H9 (cell line): Measurements from ENCODE around the gene SNX14. TPM values are rescaled to one million over a fixed set of nuclear protein-coding genes. Genes with fewer than 3 reads are reported as not detected.

ENCODE experiments used
- DNase-seq: peaks from one replicate; pipeline ENCODE4 v3.0.0-alpha.2; 2017
- H2AFZ ChIP-seq: one replicate; pipeline ENCODE4 v1.6.1; 2013; ENCODE audit warnings: mild to moderate bottlenecking, low read length, control low read depth, moderate library complexity
- H2AK5ac ChIP-seq: 2 replicates; pipeline ENCODE4 v1.6.1; 2013; ENCODE audit warnings: low read length, control low read depth, mixed read lengths; ENCODE audit not compliant: insufficient read length
- H2BK120ac ChIP-seq: one replicate; pipeline ENCODE4 v1.6.1; 2013; ENCODE audit warnings: low read depth, mild to moderate bottlenecking, low read length, control low read depth, inconsistent platforms; ENCODE audit not compliant: poor library complexity, severe bottlenecking
- H2BK12ac ChIP-seq: 2 replicates; pipeline ENCODE4 v1.6.1; 2013; ENCODE audit warnings: low read length, control low read depth, mixed read lengths, low read depth; ENCODE audit not compliant: insufficient read length
- H2BK15ac ChIP-seq: 2 replicates; pipeline ENCODE4 v1.6.1; 2013; ENCODE audit warnings: low read depth, low read length, control low read depth
- H2BK20ac ChIP-seq: one replicate; pipeline ENCODE4 v1.6.1; 2013; ENCODE audit warnings: low read depth, mild to moderate bottlenecking, low read length, control low read depth, inconsistent platforms; ENCODE audit not compliant: poor library complexity, severe bottlenecking
- H2BK5ac ChIP-seq: 2 replicates; pipeline ENCODE4 v1.6.1; 2013; ENCODE audit warnings: low read length, control low read depth, mixed read lengths; ENCODE audit not compliant: insufficient read length
- H3K14ac ChIP-seq: 2 replicates; pipeline ENCODE4 v1.6.1; 2013; ENCODE audit warnings: low read length, control low read depth; ENCODE audit not compliant: insufficient read depth
- H3K18ac ChIP-seq: 2 replicates; pipeline ENCODE4 v1.6.1; 2013; ENCODE audit warnings: low read depth, mild to moderate bottlenecking, mixed read lengths, low read length, control low read depth; ENCODE audit not compliant: insufficient read length
- H3K23ac ChIP-seq: 2 replicates; pipeline ENCODE4 v1.6.1; 2013; ENCODE audit warnings: low read length, control low read depth, mixed read lengths, low read depth; ENCODE audit not compliant: insufficient read length
- H3K23me2 ChIP-seq: 2 replicates; pipeline ENCODE4 v1.6.1; 2013; ENCODE audit warnings: low read depth, mild to moderate bottlenecking, mixed read lengths, low read length, control low read depth; ENCODE audit not compliant: insufficient read length, poor library complexity, severe bottlenecking
- H3K27ac ChIP-seq: 2 replicates; pipeline ENCODE4 v1.5.1; 2013; ENCODE audit warnings: low read length, control low read depth, mixed read lengths, low read depth; ENCODE audit not compliant: insufficient read length
- H3K27me3 ChIP-seq: 2 replicates; pipeline ENCODE4 v1.6.1; 2013; ENCODE audit warnings: low read length, control low read depth, inconsistent platforms; ENCODE audit not compliant: insufficient read depth
- H3K4ac ChIP-seq: 2 replicates; pipeline ENCODE4 v1.6.1; 2013; ENCODE audit warnings: low read depth, mild to moderate bottlenecking, control low read depth, inconsistent platforms, low read length, moderate library complexity
- H3K4me1 ChIP-seq: 2 replicates; pipeline ENCODE4 v1.6.1; 2013; ENCODE audit warnings: low read length, control low read depth, inconsistent platforms; ENCODE audit not compliant: insufficient read depth
- H3K4me2 ChIP-seq: 2 replicates; pipeline ENCODE4 v1.6.1; 2013; ENCODE audit warnings: low read length, control low read depth, mixed read lengths; ENCODE audit not compliant: insufficient read length, insufficient read depth
- H3K56ac ChIP-seq: 2 replicates; pipeline ENCODE4 v1.6.1; 2013; ENCODE audit warnings: low read depth, mild to moderate bottlenecking, mixed read lengths, low read length, control low read depth; ENCODE audit not compliant: insufficient read length
- H3K79me1 ChIP-seq: 2 replicates; pipeline ENCODE4 v1.6.1; 2013; ENCODE audit warnings: low read depth, mild to moderate bottlenecking, moderate library complexity, low read length, control low read depth, inconsistent platforms; ENCODE audit not compliant: insufficient read depth, poor library complexity, severe bottlenecking
- H3K79me2 ChIP-seq: 2 replicates; pipeline ENCODE4 v1.6.1; 2013; ENCODE audit warnings: low read length, control low read depth, inconsistent platforms; ENCODE audit not compliant: insufficient read depth
- H3K9ac ChIP-seq: 2 replicates; pipeline ENCODE4 v1.6.1; 2013; ENCODE audit warnings: low read length, control low read depth, mixed read lengths; ENCODE audit not compliant: insufficient read length; ENCODE audit errors: extremely low read depth
- H3K9me3 ChIP-seq: one replicate; pipeline ENCODE4 v1.6.1; 2013; ENCODE audit warnings: low read depth, low read length, inconsistent platforms; ENCODE audit not compliant: control insufficient read depth
- H3T11ph ChIP-seq: one replicate; pipeline ENCODE4 v1.6.1; 2013; ENCODE audit warnings: mild to moderate bottlenecking, low read length, control low read depth, inconsistent platforms
- H4K20me1 ChIP-seq: one replicate; pipeline ENCODE4 v1.6.1; 2013; ENCODE audit not compliant: control insufficient read depth, insufficient read length, insufficient read depth
- H4K5ac ChIP-seq: 2 replicates; pipeline ENCODE4 v1.6.1; 2013; ENCODE audit warnings: low read depth, mild to moderate bottlenecking, mixed read lengths, low read length, control low read depth; ENCODE audit not compliant: insufficient read length
- H4K8ac ChIP-seq: replicated peaks from 2 replicates; pipeline ENCODE4 v1.6.1; 2013; ENCODE audit warnings: low read length, control low read depth, mixed read lengths, low read depth; ENCODE audit not compliant: insufficient read length
- H4K91ac ChIP-seq: 2 replicates; pipeline ENCODE4 v1.6.1; 2013; ENCODE audit warnings: low read depth, mild to moderate bottlenecking, moderate library complexity, mixed read lengths, low read length, control low read depth; ENCODE audit not compliant: insufficient read length
- H3K27ac Mint-ChIP-seq, 3 experiments: 2 replicates in 2 of 3; 3 replicates in 1 of 3; pipeline ENCODE4 v1.8.0; 2020 to 2021; ENCODE audit warnings: mixed read lengths in 3 of 3, mild to moderate bottlenecking in 1 of 3, moderate library complexity in 1 of 3
- H3K27me3 Mint-ChIP-seq: 2 replicates; pipeline ENCODE4 v1.8.0; 2021; ENCODE audit warnings: low read depth, mild to moderate bottlenecking, moderate library complexity, mixed read lengths
- H3K36me3 Mint-ChIP-seq, 3 experiments: 2 replicates in 2 of 3; 3 replicates in 1 of 3; pipeline ENCODE4 v1.8.0; 2020 to 2021; ENCODE audit warnings: low read depth in 3 of 3, mixed read lengths in 3 of 3; ENCODE audit not compliant: insufficient read depth in 1 of 3
- H3K4me1 Mint-ChIP-seq, 2 experiments: 2 replicates each; pipeline ENCODE4 v1.8.0; 2020; ENCODE audit warnings: mixed read lengths in 2 of 2
- H3K4me3 Mint-ChIP-seq, 2 experiments: 2 replicates in 1 of 2; 3 replicates in 1 of 2; pipeline ENCODE4 v1.8.0; 2020 to 2021; ENCODE audit warnings: mild to moderate bottlenecking in 2 of 2, mixed read lengths in 2 of 2, moderate library complexity in 1 of 2
- H3K9me3 Mint-ChIP-seq, 2 experiments: 2 replicates in 1 of 2; 3 replicates in 1 of 2; pipeline ENCODE4 v1.8.0; 2020; ENCODE audit warnings: mild to moderate bottlenecking in 2 of 2, mixed read lengths in 2 of 2, moderate library complexity in 1 of 2
- WGBS: extraction: QIAGEN DNeasy Blood & Tissue Kit; methylation state at CpG from one replicate; pipeline ENCODE4 v1.1.7; 2013; ENCODE audit warnings: missing lambda C conversion rate, low lambda C conversion rate, mixed read lengths; ENCODE audit not compliant: insufficient read length; ENCODE audit errors: extremely low coverage; 5-methylcytosine and 5-hydroxymethylcytosine counted together
- total RNA-seq: library from RNA; stranded (reverse); gene quantifications from 2 replicates; pipeline ENCODE4 v1.2.1, GENCODE V29; 2021
- TF ChIP-seq, protein P1 (sequence below): fragments of 200-600 bp; sonication (generic); conservative IDR thresholded peaks from 3 replicates; pipeline ENCODE4 v1.8.0; 2021; ENCODE audit warnings: antibody characterized with exemption, mild to moderate bottlenecking

Gene SNX14
- total RNA-seq, 1 experiment from 2014 or later = 33.0 TPM

DNA sequence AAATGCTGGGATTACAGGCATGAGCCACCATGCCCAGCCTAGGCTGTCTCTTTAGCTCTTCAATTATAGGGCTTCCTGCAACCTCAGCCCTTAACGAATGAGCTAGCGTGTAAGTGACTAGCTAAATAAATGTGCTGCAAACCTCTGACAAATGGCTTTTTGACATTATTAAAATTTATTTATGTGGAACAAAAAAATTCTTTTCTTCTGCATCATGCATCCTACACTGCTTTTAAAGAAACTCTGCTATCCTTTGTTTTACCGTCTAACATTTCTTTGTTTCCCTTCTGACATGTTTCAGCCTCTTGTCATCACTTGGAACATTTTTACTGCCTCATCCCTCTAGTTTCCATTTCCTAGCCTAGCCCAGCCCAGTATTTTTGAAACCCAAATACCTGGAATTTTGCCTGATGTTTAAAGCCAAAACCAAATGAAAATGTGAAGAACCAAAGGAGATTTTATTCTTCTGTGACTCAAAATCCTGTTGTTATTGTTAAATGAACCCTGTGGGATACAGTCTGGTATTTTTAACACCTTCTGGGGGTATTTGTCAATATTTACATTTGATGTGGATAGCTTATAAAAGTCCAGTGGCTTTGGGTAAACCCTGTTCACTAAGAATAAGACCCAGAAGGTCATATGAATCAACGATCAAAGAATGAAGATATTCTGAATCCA lies 134.3 kb downstream of the SNX14 start:
- H3K9me3 ChIP-seq = no peaks in the 10 kb centered on the region
- no peaks in the 10 kb centered on the region for H3K79me2 ChIP-seq
- Mint-ChIP-seq H3K27me3 (peaks cover 3% of the 10 kb centered on the region; the same call in 1 of the 2 replicates), H3K4me1 (peaks cover 18 to 23% of the 10 kb centered on the region in 2 experiments), H3K4me3 (no peak overlapping the region), H3K9me3 (no peaks in the 10 kb centered on the region), H3K27ac (no peak overlapping the region; a peak in 2 of 7 replicates), H3K36me3 (no peaks in the 10 kb centered on the region)
- WGBS = no CpG with 5 or more reads among the region's 4 CpGs
- H3T11ph ChIP-seq = no peak overlapping the region
- peaks cover 11% of the 10 kb centered on the region; the same call in 1 of the 2 replicates for H3K4me1 ChIP-seq
- no peaks in the 10 kb centered on the region for H4K20me1 ChIP-seq
- H3K14ac ChIP-seq = no peak overlapping the region
- no peak overlapping the region for H2AK5ac ChIP-seq
- no peak overlapping the region for H4K5ac ChIP-seq
- H3K56ac ChIP-seq = no peak overlapping the region
- H2BK15ac ChIP-seq = no peak overlapping the region
- no peak overlapping the region for H3K4ac ChIP-seq
- no peaks in the 10 kb centered on the region for H3K23me2 ChIP-seq
- H4K91ac ChIP-seq = no peak overlapping the region
- H2AFZ ChIP-seq = no peak overlapping the region
- H2BK12ac ChIP-seq = no peak overlapping the region
- DNase-seq = no peak
- H3K79me1 ChIP-seq = no peaks in the 10 kb centered on the region
- no peak overlapping the region for H3K18ac ChIP-seq
- no peak overlapping the region for H3K4me2 ChIP-seq
- H2BK5ac ChIP-seq = no peak overlapping the region
- TF ChIP-seq, protein P1, sequence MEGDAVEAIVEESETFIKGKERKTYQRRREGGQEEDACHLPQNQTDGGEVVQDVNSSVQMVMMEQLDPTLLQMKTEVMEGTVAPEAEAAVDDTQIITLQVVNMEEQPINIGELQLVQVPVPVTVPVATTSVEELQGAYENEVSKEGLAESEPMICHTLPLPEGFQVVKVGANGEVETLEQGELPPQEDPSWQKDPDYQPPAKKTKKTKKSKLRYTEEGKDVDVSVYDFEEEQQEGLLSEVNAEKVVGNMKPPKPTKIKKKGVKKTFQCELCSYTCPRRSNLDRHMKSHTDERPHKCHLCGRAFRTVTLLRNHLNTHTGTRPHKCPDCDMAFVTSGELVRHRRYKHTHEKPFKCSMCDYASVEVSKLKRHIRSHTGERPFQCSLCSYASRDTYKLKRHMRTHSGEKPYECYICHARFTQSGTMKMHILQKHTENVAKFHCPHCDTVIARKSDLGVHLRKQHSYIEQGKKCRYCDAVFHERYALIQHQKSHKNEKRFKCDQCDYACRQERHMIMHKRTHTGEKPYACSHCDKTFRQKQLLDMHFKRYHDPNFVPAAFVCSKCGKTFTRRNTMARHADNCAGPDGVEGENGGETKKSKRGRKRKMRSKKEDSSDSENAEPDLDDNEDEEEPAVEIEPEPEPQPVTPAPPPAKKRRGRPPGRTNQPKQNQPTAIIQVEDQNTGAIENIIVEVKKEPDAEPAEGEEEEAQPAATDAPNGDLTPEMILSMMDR = no peak
- H4K8ac ChIP-seq = no peak overlapping the region
- no peak overlapping the region for H3K23ac ChIP-seq
- H3K27me3 ChIP-seq = no peaks in the 10 kb centered on the region
- H3K27ac ChIP-seq = no peak overlapping the region
- no peak overlapping the region for H2BK120ac ChIP-seq
- no peak overlapping the region for H3K9ac ChIP-seq
- H2BK20ac ChIP-seq = no peak overlapping the region
